ENCODE results near the gene RASGRF2.

Gene RASGRF2

DNA sequence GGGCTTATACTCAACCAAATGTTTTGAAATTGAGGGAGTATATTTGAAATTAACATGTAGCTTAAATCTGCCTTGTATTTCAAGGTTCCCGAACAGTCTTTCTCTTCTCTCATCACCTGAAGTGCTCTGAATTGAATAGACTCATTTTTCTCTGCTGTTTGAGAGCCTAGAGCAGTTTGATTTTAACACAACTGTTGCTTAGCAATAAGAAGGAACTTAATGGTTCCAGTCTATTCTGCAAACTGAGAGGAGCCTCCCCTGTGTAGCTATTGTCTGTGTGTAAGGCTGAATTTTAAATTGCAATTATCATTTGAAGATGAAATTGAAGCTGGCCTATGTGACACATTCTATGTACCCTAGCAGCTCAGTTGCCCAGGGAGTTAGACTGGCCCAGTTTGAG, 185.9 kb downstream of the RASGRF2 start:
- H3K36me3 ChIP-seq (ENCODE audit: control insufficient read depth, insufficient read depth, low read length), result no peaks in the 10 kb centered on the region
- H3K27ac ChIP-seq (ENCODE audit: low read depth, low read length), result no peak overlapping the region
- H3K4me3 ChIP-seq (ENCODE audit: low read length), result no peak overlapping the region
- no peaks in the 10 kb centered on the region for H3K4me1 ChIP-seq (ENCODE audit: control insufficient read depth, insufficient read depth, low read length)
- H3K27me3 ChIP-seq (ENCODE audit: control insufficient read depth, insufficient read depth, low read length), result no peaks in the 10 kb centered on the region
- H3K9ac ChIP-seq (ENCODE audit: low read length), result no peak overlapping the region

- no peaks in the 10 kb centered on the region for H3K36me3 ChIP-seq (ENCODE audit: control insufficient read depth, insufficient read depth, low read length)
- no peak overlapping the region for H3K9ac ChIP-seq (ENCODE audit: low read length)
- H3K27ac ChIP-seq (ENCODE audit: low read depth, low read length), result no peak overlapping the region
Observed at GRCh38 chr5:81147011-81147885, 187.1 kb downstream of the RASGRF2 start.

GRCh38 chr5:81147886-81148571, 187.9 kb downstream of the RASGRF2 start:
- Histone ChIP-seq H3K27me3 (ENCODE audit: control insufficient read depth, insufficient read depth, low read length) (no peaks in the 10 kb centered on the region), H3K9ac (ENCODE audit: low read length) (no peak overlapping the region), H3K27ac (ENCODE audit: low read depth, low read length) (no peak overlapping the region), H3K4me1 (ENCODE audit: control insufficient read depth, insufficient read depth, low read length) (no peaks in the 10 kb centered on the region), H3K4me3 (ENCODE audit: low read length) (no peak overlapping the region), H3K36me3 (ENCODE audit: control insufficient read depth, insufficient read depth, low read length) (no peaks in the 10 kb centered on the region)

More at GRCh38 chr5:81147011-81147885, 187.1 kb downstream of the RASGRF2 start:
- H3K4me1 ChIP-seq (ENCODE audit: control insufficient read depth, insufficient read depth, low read length), result no peaks in the 10 kb centered on the region
- H3K4me3 ChIP-seq (ENCODE audit: low read length), result no peak overlapping the region
- H3K27me3 ChIP-seq (ENCODE audit: control insufficient read depth, insufficient read depth, low read length), result no peaks in the 10 kb centered on the region

DNA sequence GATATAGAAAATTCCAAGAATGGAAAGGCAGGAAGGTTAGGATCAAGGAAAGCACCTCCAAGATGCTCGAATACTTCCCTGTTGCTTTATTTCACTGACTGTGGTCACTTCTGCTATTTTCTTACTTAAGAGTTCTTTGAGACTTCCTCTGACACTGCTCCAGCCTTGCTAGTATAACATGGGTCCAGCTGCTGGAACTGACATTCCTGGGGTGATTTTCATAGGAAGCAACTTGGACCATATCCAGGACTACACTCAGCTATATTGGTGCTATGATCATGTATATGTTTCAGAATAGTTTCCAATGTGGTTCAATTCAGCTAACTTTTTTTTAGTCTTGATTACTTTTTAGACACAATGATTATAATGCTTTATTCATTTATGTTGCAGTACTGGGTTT, 191.4 kb downstream of the RASGRF2 start:
- H3K4me3 ChIP-seq (ENCODE audit: low read length), result no peak overlapping the region
- no peaks in the 10 kb centered on the region for H3K4me1 ChIP-seq (ENCODE audit: control insufficient read depth, insufficient read depth, low read length)
- H3K27ac ChIP-seq (ENCODE audit: low read depth, low read length), result no peak overlapping the region
- H3K9ac ChIP-seq (ENCODE audit: low read length), result no peak overlapping the region
- H3K27me3 ChIP-seq (ENCODE audit: control insufficient read depth, insufficient read depth, low read length), result no peaks in the 10 kb centered on the region
- no peaks in the 10 kb centered on the region for H3K36me3 ChIP-seq (ENCODE audit: control insufficient read depth, insufficient read depth, low read length)

DNA sequence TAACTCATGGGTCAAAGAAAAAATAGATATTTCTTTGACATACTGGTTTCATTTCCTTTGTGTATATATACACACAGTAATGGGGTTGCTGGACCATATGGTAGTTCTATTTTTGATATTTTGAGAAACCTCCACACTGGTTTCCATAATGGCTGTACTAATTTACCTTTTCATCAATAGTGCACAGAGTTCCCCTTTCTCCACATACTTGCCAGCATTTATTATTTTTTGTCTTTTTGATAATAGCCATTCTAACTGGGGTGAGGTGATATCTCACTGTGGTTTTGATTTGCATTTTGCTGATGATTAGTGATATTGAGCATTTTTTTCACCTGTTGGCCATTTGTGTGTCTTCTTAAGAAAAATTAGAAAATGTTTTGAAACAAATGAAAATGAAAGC, 194.6 kb downstream of the RASGRF2 start:
- H3K27me3 ChIP-seq (ENCODE audit: control insufficient read depth, insufficient read depth, low read length), result no peaks in the 10 kb centered on the region
- no peak overlapping the region for H3K9ac ChIP-seq (ENCODE audit: low read length)
- no peak overlapping the region for H3K27ac ChIP-seq (ENCODE audit: low read depth, low read length)

DNA sequence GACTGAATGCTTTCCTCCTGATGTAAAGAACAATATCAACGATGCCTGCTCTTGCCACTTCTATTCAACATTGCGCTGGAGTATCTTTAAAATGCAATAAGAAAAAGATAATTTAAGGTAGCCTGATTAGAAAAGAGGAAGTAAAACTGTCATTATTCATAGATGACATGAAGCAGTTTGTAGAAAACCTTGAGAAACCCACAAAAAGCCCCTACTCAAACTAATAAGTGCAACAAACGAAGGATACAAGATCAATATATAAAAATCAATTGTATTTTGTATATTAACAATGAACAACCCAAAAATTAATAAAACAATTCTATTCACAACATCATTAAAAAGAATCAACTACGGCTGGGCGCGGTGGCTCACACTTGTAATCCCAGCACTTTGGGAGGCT, 196.6 kb downstream of the RASGRF2 start:
- no peaks in the 10 kb centered on the region for H3K27me3 ChIP-seq (ENCODE audit: control insufficient read depth, insufficient read depth, low read length)

More for the DNA sequence above, 194.6 kb downstream of the RASGRF2 start:
- Histone ChIP-seq H3K36me3 (ENCODE audit: control insufficient read depth, insufficient read depth, low read length) (no peaks in the 10 kb centered on the region), H3K4me3 (ENCODE audit: low read length) (no peak overlapping the region), H3K4me1 (ENCODE audit: control insufficient read depth, insufficient read depth, low read length) (no peaks in the 10 kb centered on the region)

DNA sequence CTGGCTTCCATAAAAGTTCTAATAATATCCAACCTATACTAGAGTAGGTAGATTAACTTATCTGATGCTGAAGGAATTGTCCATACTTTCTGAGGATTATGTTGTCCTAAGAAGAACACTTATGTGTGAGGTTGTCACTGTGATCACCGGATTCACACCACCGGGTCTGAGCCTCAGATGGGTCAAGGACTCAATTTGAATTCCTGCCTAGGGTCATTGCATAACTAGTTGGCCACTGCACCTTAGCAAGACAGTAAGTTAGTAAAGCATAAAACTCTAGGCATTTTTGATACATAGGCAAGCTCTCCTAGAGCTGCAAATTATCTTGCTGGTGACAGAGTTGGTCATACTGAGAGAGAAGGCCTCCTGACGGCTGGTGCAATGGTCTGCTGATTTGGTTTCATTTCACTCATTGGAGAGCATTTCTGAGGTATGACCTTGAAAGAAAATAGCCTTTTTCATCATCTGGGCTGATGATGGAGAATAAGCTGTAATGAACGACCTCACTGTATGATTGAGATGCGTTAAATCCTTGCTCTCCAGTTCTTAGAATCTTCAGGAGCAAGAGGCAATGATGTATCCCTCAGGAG, 200.9 kb downstream of the RASGRF2 start:
- H3K4me1 ChIP-seq (ENCODE audit: control insufficient read depth, insufficient read depth, low read length), result no peaks in the 10 kb centered on the region
- no peak overlapping the region for H3K9ac ChIP-seq (ENCODE audit: low read length)
- H3K36me3 ChIP-seq (ENCODE audit: control insufficient read depth, insufficient read depth, low read length), result no peaks in the 10 kb centered on the region
- no peak overlapping the region for H3K27ac ChIP-seq (ENCODE audit: low read depth, low read length)
- H3K27me3 ChIP-seq (ENCODE audit: control insufficient read depth, insufficient read depth, low read length), result no peaks in the 10 kb centered on the region
- H3K4me3 ChIP-seq (ENCODE audit: low read length), result no peak overlapping the region

More for the DNA sequence above, 196.6 kb downstream of the RASGRF2 start:
- no peak overlapping the region for H3K9ac ChIP-seq (ENCODE audit: low read length)
- H3K4me1 ChIP-seq (ENCODE audit: control insufficient read depth, insufficient read depth, low read length), result no peaks in the 10 kb centered on the region
- no peaks in the 10 kb centered on the region for H3K36me3 ChIP-seq (ENCODE audit: control insufficient read depth, insufficient read depth, low read length)
- H3K27ac ChIP-seq (ENCODE audit: low read depth, low read length), result no peak overlapping the region
- H3K4me3 ChIP-seq (ENCODE audit: low read length), result no peak overlapping the region

DNA sequence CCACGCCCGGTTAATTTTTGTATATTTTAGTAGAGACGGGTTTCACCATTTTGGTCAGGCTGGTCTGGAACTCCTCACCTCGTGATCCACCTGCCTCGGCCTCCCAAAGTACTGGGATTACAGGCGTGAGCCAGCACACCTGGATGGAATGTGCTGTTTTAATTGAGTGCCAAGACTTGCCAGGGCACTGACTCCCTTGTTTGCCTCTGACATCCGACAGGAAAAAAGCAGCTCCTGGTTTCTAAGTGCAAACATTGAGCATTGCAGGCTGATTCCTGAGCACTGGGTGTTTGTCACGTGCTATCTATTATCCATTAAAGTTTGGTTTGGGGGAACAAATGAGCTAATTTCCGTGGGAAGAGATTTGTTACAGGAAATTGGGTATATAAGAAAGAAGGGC, 202.3 kb downstream of the RASGRF2 start:
- no peak overlapping the region for H3K4me3 ChIP-seq (ENCODE audit: low read length)
- H3K27ac ChIP-seq (ENCODE audit: low read depth, low read length), result no peak overlapping the region
- no peak overlapping the region for H3K9ac ChIP-seq (ENCODE audit: low read length)
- H3K4me1 ChIP-seq (ENCODE audit: control insufficient read depth, insufficient read depth, low read length), result peaks cover 4% of the 10 kb centered on the region
- H3K36me3 ChIP-seq (ENCODE audit: control insufficient read depth, insufficient read depth, low read length), result no peaks in the 10 kb centered on the region
- no peaks in the 10 kb centered on the region for H3K27me3 ChIP-seq (ENCODE audit: control insufficient read depth, insufficient read depth, low read length)

GRCh38 chr5:81163651-81164050, 203.5 kb downstream of the RASGRF2 start:
- Histone ChIP-seq H3K4me3 (ENCODE audit: low read length) (no peak overlapping the region), H3K9ac (ENCODE audit: low read length) (no peak overlapping the region), H3K36me3 (ENCODE audit: control insufficient read depth, insufficient read depth, low read length) (no peaks in the 10 kb centered on the region), H3K27ac (ENCODE audit: low read depth, low read length) (no peak overlapping the region), H3K4me1 (ENCODE audit: control insufficient read depth, insufficient read depth, low read length) (peaks cover 6% of the 10 kb centered on the region), H3K27me3 (ENCODE audit: control insufficient read depth, insufficient read depth, low read length) (no peaks in the 10 kb centered on the region)

DNA sequence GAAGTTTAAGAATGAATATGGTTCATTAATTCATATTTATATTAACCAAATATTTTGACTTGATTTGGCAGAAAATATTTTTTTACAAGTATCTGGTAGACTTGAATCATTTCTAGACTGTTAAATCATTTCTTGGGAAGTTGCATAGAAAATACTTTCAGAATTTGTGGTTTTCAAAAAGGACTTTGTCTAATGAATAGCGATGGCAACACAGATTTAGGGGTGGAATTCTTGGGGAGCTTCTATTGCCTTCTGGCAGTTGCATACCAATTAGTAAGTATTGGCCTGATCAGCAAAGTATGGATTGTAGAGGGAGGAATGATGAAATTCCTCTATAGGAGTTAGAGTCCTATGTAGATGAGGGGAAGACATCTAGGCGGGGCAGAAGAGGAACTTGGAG, 204.3 kb downstream of the RASGRF2 start:
- Histone ChIP-seq H3K4me3 (ENCODE audit: low read length) (no peak overlapping the region), H3K36me3 (ENCODE audit: control insufficient read depth, insufficient read depth, low read length) (no peaks in the 10 kb centered on the region), H3K9ac (ENCODE audit: low read length) (no peak overlapping the region), H3K27me3 (ENCODE audit: control insufficient read depth, insufficient read depth, low read length) (no peaks in the 10 kb centered on the region), H3K27ac (ENCODE audit: low read depth, low read length) (no peak overlapping the region), H3K4me1 (ENCODE audit: control insufficient read depth, insufficient read depth, low read length) (peaks cover 6% of the 10 kb centered on the region)

- no peaks in the 10 kb centered on the region for H3K36me3 ChIP-seq (ENCODE audit: control insufficient read depth, insufficient read depth, low read length)
- no peaks in the 10 kb centered on the region for H3K27me3 ChIP-seq (ENCODE audit: control insufficient read depth, insufficient read depth, low read length)
- no peak overlapping the region for H3K9ac ChIP-seq (ENCODE audit: low read length)
- no peak overlapping the region for H3K4me3 ChIP-seq (ENCODE audit: low read length)
- peaks cover 6% of the 10 kb centered on the region for H3K4me1 ChIP-seq (ENCODE audit: control insufficient read depth, insufficient read depth, low read length)
- H3K27ac ChIP-seq (ENCODE audit: low read depth, low read length), result no peak overlapping the region
Observed at GRCh38 chr5:81164936-81165335, 204.8 kb downstream of the RASGRF2 start.

GRCh38 chr5:81165493-81166119, 205.4 kb downstream of the RASGRF2 start:
- Histone ChIP-seq H3K9ac (ENCODE audit: low read length) (no peak overlapping the region), H3K36me3 (ENCODE audit: control insufficient read depth, insufficient read depth, low read length) (no peaks in the 10 kb centered on the region), H3K27ac (ENCODE audit: low read depth, low read length) (no peak overlapping the region), H3K4me3 (ENCODE audit: low read length) (no peak overlapping the region), H3K27me3 (ENCODE audit: control insufficient read depth, insufficient read depth, low read length) (no peaks in the 10 kb centered on the region), H3K4me1 (ENCODE audit: control insufficient read depth, insufficient read depth, low read length) (peaks cover 6% of the 10 kb centered on the region)

Data from rectal smooth muscle tissue (tissue), 1 donor.